Myocyte (in vitro differentiated cells): ENCODE results near the gene DAPK3. TPM values are rescaled to one million over a fixed set of nuclear protein-coding genes. Genes with fewer than 3 reads are reported as not detected.
"Not testable (repeated sequence)": the region's sequence is repeated elsewhere in the genome, so short reads cannot be mapped to it uniquely, and the experiment has no call there.

Source experiments
- DNase-seq: peaks from one replicate; pipeline ENCODE4 v3.0.0-alpha.2; 2012; ENCODE audit warnings: low read depth
- total RNA-seq: library from RNA; depleted of rRNA; stranded (reverse); fragments of >200 nt; gene quantifications from 2 replicates; pipeline ENCODE4 v1.2.3, GENCODE V29; 2014

Gene DAPK3
- total RNA-seq, 1 donor from 2014 or later = 193 TPM

DNA sequence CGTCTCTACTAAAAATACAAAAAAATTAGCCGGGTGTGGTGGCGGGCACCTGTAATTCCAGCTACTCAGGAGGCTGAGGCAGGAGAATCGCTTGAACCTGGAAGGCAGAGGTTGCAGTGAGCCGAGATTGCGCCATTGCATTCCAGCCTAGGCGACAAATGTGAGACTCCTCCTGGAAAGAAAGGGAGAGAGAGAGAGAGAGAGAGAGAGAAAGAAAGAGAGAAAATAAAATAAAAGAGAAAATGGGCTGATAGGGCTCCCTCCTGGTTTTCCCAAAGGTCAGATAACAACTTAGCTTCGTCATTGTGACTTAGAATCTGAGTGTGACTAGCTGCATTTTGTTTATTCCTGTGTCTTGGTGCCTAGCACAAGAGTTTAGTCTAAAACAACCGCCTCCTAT is 34.5 kb upstream of the DAPK3 start:
- not testable (repeated sequence) for DNase-seq

DNA sequence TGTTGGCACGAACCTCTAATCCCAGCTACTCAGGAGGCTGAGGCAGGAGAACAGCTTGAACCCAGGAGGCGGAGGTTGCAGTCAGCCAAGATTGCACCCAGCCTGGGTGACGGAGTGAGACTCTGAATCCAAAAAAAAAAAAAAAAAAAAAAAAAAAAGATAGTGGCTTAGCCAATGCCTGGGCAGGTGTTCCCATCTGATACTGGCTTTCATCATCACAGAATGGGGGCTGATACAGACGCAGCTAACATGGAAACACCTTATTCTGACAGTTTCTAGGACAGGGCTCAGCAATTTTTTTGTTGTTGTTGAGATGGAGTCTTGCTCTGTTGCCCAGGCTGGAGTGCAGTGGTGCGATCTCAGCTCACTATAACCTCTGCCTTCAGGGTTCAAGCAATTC is 29.9 kb upstream of the DAPK3 start:
- not testable (repeated sequence) for DNase-seq

GRCh38 chr19:3998667-3999412 is 27.9 kb upstream of the DAPK3 start:
- not testable (repeated sequence) for DNase-seq

DNA sequence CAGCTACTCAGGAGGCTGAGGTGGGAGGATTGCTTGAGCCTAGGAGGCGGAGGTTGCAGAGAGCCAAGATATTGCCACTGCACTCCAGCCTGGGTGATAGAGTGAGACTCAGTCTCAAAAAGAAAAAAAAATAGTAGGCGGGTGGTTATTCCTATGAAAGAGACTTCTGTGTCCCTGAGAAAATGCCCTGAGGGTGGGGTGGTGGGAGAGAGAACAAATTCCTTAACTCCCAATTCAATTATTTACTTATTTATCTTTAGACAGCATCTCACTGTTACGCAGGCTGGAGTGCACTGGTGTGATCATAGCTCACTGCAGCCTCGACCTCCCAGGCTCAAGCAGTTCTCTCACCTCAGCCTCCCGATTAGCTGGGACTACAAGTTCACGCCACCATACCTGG is 24.7 kb upstream of the DAPK3 start:
- no peak for DNase-seq

- no peak for DNase-seq
Measured at GRCh38 chr19:3990815-3991117, 19.9 kb upstream of the DAPK3 start.

GRCh38 chr19:3987619-3988371 is 16.9 kb upstream of the DAPK3 start:
- DNase-seq = peak; percentile 82

DNA sequence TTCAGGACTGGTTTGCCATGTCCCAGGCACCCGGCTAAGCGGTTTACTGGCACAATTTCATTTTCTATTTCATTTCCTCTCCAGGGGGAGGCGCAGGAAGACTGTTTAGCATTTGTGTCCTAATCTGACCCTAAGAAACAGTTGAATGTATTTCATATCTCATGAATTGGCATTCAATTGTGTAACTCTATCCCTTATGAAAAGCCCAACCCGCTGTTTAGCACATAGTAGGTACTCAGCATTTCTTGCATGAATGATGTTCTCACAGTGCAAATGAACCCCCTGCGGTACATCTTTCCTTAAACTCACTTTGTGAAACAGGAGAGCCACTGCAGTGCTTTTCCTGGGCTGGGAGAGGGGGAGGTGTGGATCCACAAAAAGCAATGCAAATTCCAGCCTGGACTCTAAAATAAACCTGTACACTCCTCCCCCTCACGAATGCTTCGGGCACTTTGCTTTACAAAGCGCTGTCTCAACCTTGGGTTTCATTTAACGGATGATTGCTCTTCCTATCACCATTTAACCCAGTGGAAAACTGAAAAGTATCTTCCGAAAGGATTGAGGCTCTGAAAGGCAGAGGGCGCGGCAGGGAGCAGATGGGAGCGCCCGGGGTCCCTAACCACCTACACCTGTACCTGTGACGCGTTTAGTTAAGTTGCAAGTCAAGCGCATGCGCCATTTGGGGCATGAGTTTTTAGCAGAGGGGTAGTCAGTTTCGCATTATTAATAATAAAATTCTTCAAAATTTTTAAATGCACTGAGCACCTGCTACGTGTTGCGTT is 15.6 kb upstream of the DAPK3 start:
- DNase-seq = peak; percentile 84

- DNase-seq = peak; percentile 26
Measured at GRCh38 chr19:3985643-3986259, 14.9 kb upstream of the DAPK3 start.

DNA sequence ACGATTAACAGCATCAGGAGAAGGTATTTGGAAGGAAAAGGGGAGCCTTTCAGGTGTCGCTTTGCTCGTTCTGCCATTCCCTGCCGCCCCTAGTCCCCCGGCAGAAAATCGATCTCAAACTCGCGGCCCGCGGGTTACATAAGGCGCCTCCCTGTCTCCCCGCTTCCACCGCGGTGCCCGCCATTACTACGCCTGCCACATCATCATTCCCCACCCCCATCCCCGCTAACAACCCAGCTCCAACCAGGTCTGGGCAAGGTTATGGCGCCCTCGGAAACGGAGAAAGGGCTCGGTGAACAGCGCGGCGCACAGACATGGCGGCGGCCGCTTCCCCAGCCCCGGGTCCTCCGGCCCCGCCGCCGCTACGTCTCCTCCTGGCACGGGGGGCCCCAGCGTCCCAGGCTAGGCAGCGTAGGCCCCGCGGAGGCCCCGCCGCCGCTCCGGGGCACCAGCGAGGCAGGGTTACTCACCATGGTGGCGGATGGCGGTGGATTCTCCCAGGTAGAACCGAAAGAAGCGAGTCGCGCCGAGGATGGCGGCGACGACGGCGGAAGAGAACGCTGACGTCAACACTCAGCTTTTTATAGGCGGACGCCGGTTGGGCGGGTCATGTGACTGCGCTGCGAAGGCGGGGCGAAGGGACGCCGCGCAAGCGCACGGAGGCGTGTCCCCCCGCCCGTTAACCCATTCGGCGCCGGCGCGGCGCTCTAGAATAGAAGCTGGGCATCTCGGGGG is 14.2 kb upstream of the DAPK3 start, which contains the start of gene EEF2:
Gene EEF2, minus strand, starts transcription at position 556 of the 735 bp plus-strand sequence. Its CDS starts 83 bp downstream, at position 473.
- peak; percentile 90 for DNase-seq

GRCh38 chr19:3984584-3984907 is 13.6 kb upstream of the DAPK3 start:
- DNase-seq = no peak

DNA sequence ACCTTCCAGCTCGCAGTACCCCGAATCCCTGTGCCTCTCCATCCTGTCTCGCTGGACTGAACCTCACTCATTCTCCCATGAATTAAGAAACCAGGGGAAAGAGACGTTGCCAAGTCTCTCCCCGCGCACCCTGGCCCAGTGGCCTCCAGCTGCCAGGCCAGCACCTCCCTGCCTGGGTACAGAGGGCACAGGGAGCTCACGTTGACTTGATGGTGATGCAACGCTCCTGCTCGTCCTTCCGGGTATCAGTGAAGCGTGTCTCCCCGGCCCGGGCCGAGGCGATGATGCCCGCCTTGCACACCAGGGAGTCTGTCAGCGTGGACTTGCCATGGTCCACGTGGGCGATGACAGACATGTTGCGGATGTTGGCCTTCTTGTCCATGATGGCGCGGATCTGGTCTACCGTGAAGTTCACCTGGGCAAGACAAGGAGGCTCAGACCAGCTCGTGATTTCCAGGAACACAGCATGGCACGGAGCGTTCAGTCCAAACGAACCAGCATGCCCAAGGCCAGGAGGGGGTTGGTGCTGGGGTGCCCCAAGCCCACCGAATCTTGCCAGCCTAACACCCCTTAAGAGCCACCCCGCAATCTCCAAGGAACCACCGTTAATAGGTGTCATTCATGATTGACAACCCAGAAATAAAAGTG is 13.2 kb upstream of the DAPK3 start:
- DNase-seq = peak; percentile 35

DNA sequence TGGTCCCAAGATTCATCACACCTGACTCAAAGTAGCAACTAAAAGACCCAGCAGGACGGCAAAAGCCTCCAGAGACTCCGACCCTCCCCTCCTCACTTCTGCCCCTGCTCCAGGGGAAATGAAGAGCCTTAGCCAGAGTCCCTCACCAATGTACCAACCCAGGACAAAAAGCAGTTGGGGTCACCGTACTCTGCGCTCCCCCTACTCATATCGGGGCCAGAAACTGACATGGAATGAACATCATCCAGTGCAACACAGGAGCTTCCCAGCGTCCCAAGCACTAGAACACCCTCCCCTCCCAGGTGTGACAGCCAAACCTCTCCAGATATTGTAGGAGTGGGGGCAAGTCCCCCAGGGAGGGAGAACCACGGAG is 12.6 kb upstream of the DAPK3 start:
- DNase-seq = no peak

GRCh38 chr19:3982701-3983541 is 12.0 kb upstream of the DAPK3 start:
- DNase-seq = peak; percentile 68

GRCh38 chr19:3981736-3982681 is 11.1 kb upstream of the DAPK3 start:
- DNase-seq = no peak

- no peak for DNase-seq
Measured at GRCh38 chr19:3981373-3981735, 10.5 kb upstream of the DAPK3 start.

GRCh38 chr19:3980353-3981251 is 9.7 kb upstream of the DAPK3 start:
- no peak for DNase-seq

DNA sequence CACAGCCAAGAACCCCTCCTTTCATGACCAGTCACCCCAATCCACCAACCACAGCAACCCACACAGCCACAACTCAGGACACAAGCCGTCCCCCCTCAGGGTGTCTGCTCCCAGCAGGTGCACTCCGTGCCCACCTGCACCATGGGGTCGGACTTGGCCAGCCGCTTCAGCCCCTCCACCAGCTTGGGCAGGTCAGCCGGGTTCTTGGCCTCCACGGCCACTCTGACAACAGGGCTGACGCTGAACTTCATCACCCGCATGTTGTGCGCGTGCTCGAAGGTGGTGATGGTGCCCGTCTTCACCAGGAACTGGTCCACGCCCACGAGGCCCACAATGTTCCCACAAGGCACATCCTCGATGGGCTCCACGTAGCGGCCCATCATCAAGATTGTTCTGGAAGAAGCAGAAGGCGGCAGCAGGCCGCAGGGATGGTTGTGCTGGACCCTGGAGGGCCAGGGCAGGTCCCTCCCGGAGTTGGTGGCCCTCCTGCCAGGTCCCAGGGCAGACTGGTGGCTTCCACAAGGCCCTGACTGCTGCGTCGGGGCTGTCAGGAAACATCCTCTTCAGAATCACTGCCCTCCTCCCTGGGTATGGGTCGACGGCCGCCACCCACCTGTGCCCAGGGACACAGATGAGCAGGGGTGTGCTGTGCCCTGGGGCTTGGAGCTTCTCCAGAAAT is 8.9 kb upstream of the DAPK3 start:
- DNase-seq = no peak
